Activated CD4-positive, alpha-beta T cell treated with anti-CD3 and anti-CD28 coated beads, Interleukin-10, Interleukin-2, amounts not matched to agents 100 ng/mL and 50 ng/mL, durations not matched to agents 16 hours and 8 hours (primary cell): ENCODE measurements around the gene RAB6D.
"Not testable (repeated sequence)": the region's sequence is repeated elsewhere in the genome, so short reads cannot be mapped to it uniquely, and the experiment has no call there.

Source experiments
- DNase-seq: peaks from one replicate; pipeline ENCODE4 v3.0.0-alpha.2; 2020

Gene RAB6D

GRCh38 chr2:131363703-131364186 is at the start of gene RAB6D:
TSS of gene RAB6D (minus strand) at chr2:131364168. CDS start at chr2:131363720, 448 bp downstream.
- not testable (repeated sequence) for DNase-seq

- DNase-seq, result peak; percentile 68
Observed at GRCh38 chr2:131413148-131413747, 49.3 kb upstream of the RAB6D start.

- DNase-seq, result no peak
Observed at GRCh38 chr2:131410173-131410572, 46.2 kb upstream of the RAB6D start.

- no peak for DNase-seq
Observed at GRCh38 chr2:131408778-131409177, 44.8 kb upstream of the RAB6D start.

- DNase-seq, result no peak
Observed at GRCh38 chr2:131408207-131408606, 44.2 kb upstream of the RAB6D start.

GRCh38 chr2:131404753-131405152 is 40.8 kb upstream of the RAB6D start:
- no peak for DNase-seq

- no peak for DNase-seq
Observed at GRCh38 chr2:131402320-131403039, 38.5 kb upstream of the RAB6D start.

GRCh38 chr2:131400849-131401248 is 36.9 kb upstream of the RAB6D start:
- no peak for DNase-seq

GRCh38 chr2:131400441-131400840 is 36.5 kb upstream of the RAB6D start:
- not testable (repeated sequence) for DNase-seq

GRCh38 chr2:131396209-131396608 is 32.2 kb upstream of the RAB6D start:
- DNase-seq, result not testable (repeated sequence)

- not testable (repeated sequence) for DNase-seq
Observed at GRCh38 chr2:131395024-131395645, 31.2 kb upstream of the RAB6D start.

GRCh38 chr2:131394147-131394931 is 30.4 kb upstream of the RAB6D start:
- DNase-seq, result peak; percentile 28

- not testable (repeated sequence) for DNase-seq
Observed at GRCh38 chr2:131391953-131392352, 28.0 kb upstream of the RAB6D start.

- not testable (repeated sequence) for DNase-seq
Observed at GRCh38 chr2:131391471-131391870, 27.5 kb upstream of the RAB6D start.

GRCh38 chr2:131390495-131391130 is 26.6 kb upstream of the RAB6D start:
- not testable (repeated sequence) for DNase-seq

GRCh38 chr2:131389657-131390056 is 25.7 kb upstream of the RAB6D start:
- no peak for DNase-seq

GRCh38 chr2:131388834-131389233 is 24.9 kb upstream of the RAB6D start:
- not testable (repeated sequence) for DNase-seq

- DNase-seq, result not testable (repeated sequence)
Observed at GRCh38 chr2:131373111-131373510, 9.1 kb upstream of the RAB6D start.

GRCh38 chr2:131369954-131370353 is 6.0 kb upstream of the RAB6D start:
- DNase-seq, result no peak

GRCh38 chr2:131368493-131369066 is 4.6 kb upstream of the RAB6D start:
- DNase-seq, result not testable (repeated sequence)

- no peak for DNase-seq
Observed at GRCh38 chr2:131367352-131367751, 3.4 kb upstream of the RAB6D start.

- no peak for DNase-seq
Observed at GRCh38 chr2:131366643-131367042, 2.7 kb upstream of the RAB6D start.
